Endometrial microvascular endothelial cells (primary cell): ENCODE results near the gene APEX1. TPM values are rescaled to one million over a fixed set of nuclear protein-coding genes. Genes with fewer than 3 reads are reported as not detected.
"Not testable (repeated sequence)": the region's sequence is repeated elsewhere in the genome, so short reads cannot be mapped to it uniquely, and the experiment has no call there.

ENCODE experiments used
- in situ Hi-C: cut with HindIII; loops from 2 replicates; pipeline ENCODE4 v1.10.0; 2017; ENCODE audit warnings: low sequenced_read_pairs, low pct_unique_long_range_greater_than_20kb; ENCODE audit errors: inconsistent ontology term
- total RNA-seq: library from RNA; depleted of rRNA; stranded (reverse); fragments of >200 nt; gene quantifications from one replicate; pipeline ENCODE4 v1.2.3, GENCODE V29; 2015; ENCODE audit errors: inconsistent ontology term

APEX1 gene
- total RNA-seq, 1 donor from 2014 or later: 240 TPM

DNA sequence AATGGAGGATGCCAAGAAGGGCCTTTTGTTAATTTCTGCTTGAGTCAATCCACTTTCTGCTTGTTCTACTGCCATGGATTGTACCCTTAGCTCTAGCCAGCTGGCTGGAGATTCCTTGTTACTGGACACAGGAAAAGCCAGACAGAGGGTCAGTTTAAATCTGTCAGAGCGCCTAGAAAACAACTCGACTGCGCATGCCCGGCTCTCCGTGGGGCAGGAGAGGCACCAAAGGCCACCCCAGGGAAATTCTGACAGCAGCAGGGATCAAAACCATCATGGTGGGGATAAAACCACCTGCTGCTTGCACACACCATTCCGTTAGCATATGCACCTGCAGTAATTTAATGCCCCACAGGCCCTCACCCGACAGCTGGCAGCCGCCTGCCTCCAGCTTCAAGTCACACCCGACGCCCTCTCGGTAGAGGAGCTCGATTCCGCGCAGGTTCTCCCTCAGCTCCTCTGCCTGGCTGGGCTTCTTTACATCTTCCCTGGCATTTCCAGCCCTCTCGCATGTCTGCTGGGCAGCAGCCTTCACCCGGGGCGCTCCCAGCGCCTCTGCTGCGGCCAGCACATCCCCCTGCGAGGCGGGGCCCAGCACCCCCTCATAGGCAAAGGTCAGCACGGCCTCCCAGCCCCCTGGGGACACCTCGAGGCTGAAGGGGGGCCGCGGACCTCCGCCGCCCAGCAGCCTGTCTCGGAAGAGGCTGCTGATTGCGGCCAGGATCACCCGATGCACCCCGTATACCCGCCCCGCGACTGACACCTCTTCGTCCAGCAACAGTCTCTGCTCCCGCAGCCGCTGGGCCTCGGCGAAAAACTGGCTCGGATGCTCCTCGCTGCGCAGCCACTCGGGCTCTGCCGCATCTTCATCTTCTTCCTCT lies 20.1 kb upstream of the APEX1 start:
- in situ Hi-C loops: no loop called here

DNA sequence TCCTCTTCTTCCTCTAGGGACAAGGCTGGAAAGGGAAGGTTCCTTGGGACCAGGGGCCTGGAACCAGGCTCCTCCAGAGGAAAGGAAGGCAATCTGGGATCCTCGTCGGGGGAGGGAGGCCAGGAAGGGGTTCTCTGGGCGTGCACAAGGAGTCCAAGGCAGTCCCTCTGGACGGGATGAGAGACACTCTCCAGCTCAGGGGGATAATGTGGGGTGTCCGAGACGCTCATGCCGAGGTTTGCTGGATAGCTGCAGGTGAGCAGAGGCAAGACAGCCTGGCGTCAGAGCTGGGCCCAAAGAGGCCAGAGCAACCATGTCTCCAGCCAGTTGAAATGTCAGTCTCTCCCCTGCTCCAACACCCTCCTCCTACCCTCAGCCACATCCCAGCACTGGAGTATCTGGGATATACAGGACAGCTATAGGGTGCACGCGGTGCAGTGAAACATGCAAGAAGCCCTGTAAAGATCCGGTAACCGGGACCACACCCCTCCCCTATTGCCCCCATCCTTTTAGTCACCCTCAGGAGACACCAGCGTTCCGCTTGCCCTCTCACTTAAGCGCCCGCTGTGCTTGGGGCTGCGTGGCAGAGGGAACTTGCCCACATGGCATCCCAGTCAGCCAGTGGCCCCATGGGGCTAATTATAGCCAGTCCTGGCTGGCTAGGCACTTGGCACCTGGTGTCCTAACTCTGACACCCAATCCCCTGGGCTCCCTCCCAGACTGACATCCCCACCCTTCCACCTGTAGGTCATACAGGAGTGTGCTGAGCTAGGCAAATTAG lies 19.3 kb upstream of the APEX1 start, which contains the start of gene KLHL33:
Gene KLHL33, minus strand, starts transcription at position 585 of the 781 bp plus-strand sequence. Its CDS starts 355 bp downstream, at position 230.
- in situ Hi-C loops: no loop called here

DNA sequence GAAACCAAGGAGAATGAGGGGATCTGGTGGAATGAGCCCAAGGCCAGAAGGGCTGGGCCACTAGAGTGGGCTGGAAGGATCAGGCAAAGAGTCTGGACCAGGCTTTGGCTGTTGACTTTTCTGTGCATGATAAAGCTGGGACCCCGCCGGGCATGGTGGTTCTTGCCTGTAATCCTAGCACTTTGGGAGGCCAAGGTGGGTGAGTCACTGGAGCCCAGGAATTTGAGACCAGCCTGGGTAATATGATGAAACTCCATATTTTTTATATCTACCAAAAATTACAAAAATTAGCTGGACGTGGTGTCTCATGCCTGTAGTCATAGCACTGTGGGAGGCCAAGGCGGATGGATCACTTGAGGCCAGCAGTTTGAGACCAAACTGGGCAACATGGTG lies 18.7 kb upstream of the APEX1 start:
- in situ Hi-C loops: no loop called here

DNA sequence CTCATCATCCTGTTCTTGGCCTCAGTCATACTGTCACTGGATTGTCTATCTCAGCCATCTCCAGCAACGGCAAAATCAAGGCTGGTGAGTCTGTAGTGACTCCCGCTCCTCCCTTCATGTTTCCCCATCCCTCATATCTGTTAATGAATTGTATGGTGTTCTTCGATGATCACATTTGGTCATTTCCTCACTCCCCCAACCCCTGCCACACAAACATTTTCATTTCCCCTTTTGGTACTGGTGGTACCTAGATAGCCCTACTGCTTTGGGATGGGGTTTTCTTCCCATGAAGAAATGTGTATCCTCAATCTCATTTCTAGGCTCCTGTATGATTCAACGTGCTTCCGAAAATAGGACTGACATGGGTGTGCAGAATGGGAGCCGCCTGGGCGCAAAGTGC lies 16.4 kb upstream of the APEX1 start:
- in situ Hi-C loops: no loop called here

DNA sequence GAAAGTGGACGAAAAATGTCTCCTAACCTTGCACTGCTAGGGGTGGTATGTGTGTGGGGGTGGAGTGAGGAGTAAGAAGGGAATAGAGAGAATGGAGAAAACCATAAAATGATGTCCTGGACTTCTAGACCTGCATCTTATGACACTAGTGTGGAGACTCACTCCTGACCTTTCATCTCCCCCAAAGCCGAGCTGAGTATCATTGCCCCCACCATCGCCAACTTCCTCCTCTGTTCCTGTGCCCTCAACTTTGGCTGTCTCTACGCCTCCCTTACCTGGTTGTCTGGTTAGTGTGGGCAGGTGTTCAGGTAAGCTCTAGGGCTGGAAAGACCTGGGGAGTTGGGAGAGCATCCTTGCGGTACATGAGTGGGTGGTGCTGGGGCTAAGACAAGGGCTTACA lies 14.6 kb upstream of the APEX1 start:
- in situ Hi-C loops: no loop called here

DNA sequence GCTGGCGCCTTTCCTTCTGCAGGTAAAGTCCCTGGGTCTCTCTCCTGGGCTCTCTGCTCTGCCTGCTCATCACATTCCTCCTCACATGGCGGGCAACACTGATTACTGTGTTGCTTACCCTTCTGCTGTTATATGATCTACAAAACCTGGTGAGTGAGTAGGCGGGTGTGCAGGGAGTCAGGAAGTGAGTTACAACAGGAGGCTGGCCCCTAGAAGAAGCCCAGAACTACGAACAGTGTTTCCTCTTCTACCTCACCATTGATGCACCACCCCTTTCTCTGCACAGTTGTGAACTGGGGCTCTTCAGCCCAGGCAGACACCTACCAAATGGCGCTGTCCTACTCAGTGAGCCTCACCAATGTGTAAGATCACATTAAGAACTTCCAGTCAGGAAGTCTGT lies 14.1 kb upstream of the APEX1 start:
- in situ Hi-C loops: no loop called here

DNA sequence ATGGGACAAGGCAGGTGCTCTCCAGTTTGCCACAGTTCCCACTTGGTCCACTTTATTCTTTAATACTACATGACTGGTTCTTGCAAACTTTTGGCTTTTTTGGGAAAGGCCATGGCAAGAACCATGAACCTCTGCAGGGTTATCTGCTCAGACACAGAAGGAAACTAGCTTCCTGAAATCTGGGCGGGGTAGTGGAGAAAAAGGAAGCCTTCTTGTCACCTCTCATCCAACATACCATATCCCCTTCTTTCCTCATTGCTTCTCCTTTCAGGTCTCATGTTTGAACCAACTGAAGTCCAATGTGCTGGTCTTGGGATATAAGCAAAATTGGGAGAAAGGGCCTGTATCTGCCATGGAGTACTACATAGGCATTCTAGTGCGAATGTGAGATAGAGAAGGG lies 13.6 kb upstream of the APEX1 start:
- in situ Hi-C loops: no loop called here

DNA sequence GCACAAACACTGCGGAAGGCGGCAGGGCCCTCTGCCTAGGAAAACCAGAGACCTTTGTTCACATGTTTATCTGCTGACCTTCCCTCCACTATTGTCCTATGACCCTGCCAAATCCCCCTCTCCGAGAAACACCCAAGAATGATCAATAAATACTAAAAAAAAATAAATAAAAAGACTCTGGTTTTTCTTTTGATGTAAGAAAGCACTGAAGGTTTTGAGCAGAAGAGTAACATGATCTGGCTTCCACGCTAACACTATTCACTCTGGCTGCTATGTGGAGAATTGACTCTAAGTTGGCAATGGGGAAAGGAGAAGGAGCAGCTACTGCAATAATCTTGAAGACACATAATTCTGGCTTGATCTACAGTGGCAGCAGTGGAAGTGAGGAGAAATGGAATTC lies 11.4 kb upstream of the APEX1 start:
- in situ Hi-C loops: not testable (repeated sequence)

DNA sequence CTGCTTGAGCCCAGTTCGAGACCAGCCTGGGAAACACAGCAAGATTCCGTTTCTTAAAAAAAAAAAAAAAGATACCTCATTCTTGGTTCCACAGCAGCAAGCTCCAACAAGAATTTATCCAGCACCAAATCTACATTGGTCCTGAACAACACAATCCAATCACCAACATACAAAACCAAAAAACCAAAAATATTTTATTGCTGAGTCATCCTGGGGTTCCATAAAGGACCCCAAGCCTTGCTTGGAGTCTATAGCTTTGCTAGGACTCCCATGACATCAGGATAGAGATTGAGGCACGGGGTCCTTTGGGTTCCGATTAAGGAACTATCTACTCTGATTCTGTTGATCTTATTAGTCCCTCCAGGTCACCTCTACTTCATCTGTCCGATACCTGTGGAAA lies 8.1 kb upstream of the APEX1 start:
- in situ Hi-C loops: no loop called here

DNA sequence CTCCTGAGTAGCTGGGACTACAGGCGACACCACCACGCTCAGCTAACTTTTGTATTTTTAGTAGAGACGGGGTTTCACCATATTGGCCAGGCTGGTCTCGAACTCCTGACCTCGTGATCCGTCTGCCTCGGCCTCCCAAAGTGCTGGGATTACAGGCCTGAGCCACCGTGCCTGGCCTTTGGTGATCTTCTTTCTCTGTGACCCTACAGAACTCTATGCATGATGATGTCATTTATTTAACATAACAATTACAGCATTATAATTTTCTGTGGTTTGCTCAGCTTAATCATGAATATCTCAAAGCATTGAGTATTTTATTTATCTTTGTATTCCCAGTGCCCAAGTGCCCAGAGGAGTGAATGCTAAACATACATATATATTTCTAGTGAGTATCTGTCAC lies 2.2 kb upstream of the APEX1 start:
- in situ Hi-C loops: not testable (repeated sequence)

DNA sequence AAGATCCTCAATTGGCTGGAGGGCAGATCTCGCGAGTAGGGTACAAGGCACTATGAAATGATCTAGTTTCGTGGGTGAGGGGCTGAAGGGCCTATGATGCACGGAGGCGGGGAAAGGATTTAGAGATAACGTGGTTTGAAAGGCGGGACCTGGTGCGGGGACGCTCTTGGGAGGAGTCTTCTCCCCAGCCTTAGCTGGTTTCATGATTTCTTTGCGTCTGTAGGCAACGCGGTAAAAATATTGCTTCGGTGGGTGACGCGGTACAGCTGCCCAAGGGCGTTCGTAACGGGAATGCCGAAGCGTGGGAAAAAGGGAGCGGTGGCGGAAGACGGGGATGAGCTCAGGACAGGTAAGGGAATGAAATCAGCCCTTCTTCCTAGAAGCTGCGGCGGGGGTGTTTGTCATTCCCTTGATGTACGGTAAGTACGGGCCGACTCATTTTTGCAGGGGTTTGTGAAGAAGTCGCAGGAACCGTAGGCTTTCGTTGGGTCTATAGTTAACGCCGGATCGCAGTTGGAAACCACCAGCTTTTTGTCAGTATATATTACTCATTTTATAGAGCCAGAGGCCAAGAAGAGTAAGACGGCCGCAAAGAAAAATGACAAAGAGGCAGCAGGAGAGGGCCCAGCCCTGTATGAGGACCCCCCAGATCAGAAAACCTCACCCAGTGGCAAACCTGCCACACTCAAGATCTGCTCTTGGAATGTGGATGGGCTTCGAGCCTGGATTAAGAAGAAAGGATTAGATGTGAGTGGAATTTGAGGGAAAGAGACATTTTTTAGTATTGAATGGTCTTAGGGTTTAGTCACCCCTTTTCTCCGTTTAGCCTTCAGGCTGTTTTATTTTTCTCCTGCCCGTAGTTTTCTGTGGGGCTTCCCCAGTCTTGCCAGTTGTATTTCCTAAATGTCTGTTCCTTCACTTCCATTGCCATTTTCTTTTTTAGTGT lies 602 bp downstream of the APEX1 start:
- in situ Hi-C loops: no loop called here

DNA sequence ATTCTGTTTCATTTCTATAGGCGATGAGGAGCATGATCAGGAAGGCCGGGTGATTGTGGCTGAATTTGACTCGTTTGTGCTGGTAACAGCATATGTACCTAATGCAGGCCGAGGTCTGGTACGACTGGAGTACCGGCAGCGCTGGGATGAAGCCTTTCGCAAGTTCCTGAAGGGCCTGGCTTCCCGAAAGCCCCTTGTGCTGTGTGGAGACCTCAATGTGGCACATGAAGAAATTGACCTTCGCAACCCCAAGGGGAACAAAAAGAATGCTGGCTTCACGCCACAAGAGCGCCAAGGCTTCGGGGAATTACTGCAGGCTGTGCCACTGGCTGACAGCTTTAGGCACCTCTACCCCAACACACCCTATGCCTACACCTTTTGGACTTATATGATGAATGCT lies 1.9 kb downstream of the APEX1 start:
- in situ Hi-C loops: no loop called here

DNA sequence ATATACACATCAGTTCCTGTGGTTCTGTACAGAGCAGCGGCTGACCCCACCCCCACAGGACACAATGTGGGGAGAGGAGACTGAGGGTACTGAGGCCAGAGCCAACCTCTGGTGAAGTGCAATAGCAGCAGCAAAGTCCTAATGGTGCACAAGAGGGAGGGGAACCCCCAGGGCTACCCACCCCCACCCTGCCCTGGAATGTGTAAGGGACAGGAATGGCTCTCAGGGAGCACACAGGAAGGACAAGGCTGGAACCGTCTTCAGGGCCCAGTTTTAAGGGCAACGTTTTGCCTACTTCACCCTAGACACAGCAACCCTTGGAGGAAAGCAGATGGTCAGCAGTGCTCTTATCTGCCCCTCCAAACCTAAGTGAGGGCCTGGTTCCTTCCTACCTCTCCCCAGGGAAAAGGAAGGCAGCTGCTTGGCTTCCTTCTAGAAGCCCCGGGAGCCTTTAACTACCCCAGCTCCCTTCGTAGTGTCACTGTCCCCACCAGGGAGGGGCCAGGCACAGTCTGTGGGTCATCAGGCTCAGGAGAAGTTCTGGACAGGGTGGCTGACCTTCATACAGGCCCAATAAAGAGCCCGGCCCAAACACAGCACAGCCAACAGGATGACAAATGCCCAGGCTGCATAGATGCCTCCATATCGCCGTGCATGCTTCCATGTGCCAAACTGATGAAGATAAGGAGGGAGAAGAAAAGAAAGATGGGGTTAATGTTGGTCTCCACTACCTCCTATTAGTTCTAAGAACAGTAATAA lies 3.2 kb downstream of the APEX1 start:
- in situ Hi-C loops: no loop called here

DNA sequence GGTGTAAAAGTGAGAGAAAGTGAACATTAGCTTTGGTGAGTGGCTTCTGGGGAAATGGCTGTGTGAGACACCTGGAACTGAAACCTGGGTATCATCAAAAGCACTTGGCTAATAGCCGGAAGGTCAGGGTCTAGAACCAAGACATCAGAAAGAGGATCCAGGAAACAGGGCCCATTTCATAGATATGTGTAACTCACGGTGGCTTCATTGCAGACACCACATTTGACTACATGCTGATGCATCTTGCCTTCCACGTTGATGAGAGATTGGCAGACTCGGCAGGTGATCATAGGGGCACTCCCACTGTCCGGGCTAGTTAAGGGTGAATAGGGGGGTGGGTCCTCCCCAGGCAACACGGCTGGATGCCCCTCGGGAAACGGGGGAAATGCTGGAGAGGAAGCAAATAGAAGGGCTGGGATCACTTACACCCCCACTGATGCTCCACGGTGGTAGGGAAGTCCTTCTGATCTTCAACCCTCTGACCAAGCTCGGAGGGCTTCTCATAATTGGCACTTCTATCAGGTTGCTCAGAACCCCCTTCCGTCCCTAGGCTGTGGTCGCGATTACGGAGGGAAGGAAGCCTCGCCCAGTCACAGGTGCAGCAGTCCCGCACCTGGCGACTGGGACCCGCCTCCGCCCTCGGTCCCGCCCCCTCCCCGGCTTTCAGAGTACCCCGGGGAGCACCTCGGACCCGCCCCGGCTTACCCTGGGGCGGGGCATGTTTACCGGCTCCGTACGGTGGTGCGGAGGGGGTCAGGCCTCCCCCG lies 5.6 kb downstream of the APEX1 start:
- in situ Hi-C loops: no loop called here

DNA sequence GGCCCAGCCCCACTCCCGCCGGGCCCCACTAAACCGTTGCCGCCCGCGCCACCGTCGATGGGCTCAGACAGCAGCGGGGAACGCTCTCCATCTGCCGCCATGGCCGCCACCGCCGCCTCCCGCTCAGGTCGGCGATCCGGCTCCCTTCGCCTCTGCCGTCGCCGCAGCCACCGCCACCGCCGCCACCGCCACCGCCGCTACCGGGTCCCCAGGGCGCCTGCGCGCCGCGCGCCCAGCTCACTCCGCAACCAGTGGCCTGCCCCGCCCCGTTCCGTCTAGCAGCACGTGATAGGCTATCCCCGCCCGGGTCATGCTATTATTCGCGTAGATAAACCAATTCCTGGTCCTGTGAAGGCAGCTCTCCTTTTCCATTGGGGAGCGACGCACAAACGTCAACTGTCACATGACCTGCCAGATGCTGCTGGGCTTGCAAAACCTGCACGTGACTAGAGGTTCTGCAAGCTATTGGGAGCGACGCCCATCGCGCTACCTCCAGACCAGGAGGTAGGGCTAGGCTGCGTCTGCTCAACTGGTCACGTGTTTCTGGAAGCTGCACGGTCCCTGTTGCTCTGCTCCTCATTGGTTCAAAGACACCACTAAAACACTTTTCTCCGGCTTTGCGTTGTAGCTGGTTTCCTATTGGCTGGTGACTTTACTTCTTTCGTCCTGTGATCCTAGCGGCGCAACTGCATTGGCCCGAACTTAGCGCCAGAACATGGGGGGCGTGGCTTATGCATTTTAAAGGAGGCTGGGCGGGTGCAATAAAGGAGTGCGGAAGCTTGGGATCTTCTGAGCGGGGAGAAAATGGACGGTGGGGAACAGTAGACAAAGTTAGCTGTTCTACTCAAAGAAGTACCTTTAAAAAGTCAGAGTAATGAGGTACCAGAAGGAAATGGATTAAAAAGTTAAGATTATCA lies 6.5 kb downstream of the APEX1 start, which contains the start of gene PIP4P1:
Gene PIP4P1, minus strand, starts transcription at position 210 of the 917 bp plus-strand sequence. Its CDS starts 109 bp downstream, at position 101.
- in situ Hi-C loops: no loop called here

DNA sequence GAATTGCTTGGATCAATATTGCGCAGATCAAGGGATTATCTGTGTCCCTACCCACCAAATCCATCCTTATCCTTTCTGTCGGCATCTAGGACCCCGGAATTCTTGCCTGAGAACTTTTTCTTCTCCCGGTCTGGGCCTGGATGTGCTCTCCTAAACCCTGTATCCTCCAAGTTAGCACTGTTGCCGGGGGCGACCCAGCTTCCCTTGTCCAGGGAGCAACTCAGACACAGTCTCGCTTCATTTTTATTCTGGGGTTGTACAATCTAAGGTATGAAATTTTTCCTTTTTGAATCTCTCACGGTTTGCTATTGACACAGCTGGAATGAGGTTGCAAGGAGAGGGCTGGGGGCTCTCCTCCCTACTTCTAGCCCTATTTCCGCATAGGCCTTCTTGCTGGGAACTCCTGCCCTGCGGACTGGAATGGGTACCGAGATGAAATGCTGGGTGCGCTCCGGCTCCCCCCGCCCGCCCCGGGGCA lies 13.8 kb downstream of the APEX1 start:
- in situ Hi-C loops: no loop called here
